Skin of body (tissue), 2 donors: Measurements from ENCODE around the gene RBCK1. TPM values are rescaled to one million over a fixed set of nuclear protein-coding genes. Genes with fewer than 3 reads are reported as not detected.
"Not testable (repeated sequence)": the region's sequence is repeated elsewhere in the genome, so short reads cannot be mapped to it uniquely, and the experiment has no call there.

Experiments
- DNase-seq: peaks from one replicate; lab custom pipeline; 2025; lab: John Stamatoyannopoulos, UW
- total RNA-seq: library from RNA; depleted of rRNA; stranded (reverse); fragments of >200 nt; gene quantifications from one replicate; pipeline ENCODE4 v1.2.3, GENCODE V29; 2014

The RBCK1 gene
- total RNA-seq, 1 donor from 2014 or later = 34.0 TPM

DNA sequence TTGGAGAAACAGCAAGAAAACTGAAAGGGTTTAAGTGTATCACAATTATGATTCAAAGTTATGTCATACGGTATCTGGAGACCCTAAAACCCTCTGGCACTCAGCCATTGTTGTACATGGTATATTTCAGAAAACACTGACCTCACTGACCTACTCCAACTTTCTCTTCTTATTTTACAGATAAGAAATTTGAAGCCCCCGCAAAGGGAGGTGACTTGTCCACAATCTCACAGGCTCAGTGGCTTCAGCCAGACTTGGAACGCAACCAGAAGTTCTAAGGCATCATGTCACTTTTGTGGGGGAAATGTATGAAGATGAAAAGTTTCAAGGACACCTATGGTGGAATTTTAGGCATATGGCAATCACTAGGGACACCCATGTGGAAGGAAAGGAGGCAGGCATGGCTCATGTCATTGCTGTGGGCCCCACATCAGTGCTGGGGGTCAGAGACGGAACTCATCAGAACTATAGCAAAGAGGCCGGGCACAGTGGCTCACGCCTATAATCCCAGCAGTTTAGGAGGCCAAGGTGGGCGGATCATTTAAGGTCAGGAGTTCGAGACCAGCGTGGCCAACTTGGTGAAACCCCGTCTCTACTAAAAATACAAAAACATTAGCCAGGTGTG lies 32.7 kb upstream of the RBCK1 start:
- DNase-seq = no peak

DNA sequence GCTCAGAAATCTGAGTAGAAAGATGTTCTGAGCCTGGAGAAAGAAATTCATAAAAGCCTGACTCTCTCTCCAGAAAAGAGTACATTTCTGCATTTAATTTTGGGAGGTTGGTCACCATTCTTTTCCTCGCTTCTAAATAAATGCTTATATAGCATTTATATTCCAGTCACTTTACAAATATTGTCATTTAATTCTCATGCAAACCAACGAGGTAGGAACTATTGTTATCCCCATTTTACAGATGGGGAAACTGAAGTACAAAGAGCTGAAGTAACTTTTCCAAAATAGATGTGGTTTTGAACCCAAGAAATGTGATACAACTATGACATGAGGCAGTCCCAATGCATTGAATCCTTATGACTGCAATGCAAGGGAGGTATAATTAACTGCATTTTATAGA lies 32.0 kb upstream of the RBCK1 start:
- no peak for DNase-seq

DNA sequence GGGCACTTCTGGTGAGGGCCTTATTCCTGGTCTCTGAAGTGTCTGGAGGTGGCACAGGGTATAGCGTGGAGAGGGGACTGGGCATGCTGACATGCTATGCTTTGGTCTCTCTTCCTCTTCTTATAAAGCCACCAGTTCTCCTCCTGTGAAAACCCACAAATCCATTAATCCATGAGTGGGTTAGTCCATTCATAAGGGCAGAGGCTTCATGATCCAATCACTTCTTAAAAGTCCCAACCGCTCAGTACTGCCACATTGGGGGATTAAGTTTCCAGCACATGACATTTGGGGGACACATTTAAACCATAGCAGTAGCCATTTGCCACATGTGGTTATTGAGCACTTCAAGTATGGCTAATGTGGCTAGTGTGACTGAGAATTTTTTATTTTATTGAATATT lies 31.3 kb upstream of the RBCK1 start:
- DNase-seq = no peak

DNA sequence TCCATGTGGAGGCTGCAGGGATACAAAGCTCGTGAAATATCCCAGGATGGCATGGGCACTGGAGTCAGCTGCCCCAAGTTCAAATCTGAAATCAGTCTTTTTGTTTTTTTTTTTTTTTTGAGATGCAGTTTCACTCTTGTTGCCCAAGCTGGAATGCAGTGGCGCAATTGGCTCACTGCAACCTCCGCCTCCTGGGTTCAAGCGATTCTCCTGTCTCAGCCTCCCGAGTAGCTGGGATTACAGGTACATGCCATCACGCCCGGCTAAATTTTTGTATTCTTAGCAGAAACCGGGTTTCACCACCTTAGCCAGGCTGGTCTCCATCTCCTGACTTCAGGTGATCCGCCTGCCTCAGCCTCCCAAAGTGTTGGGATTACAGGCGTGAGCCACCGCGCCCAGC lies 30.5 kb upstream of the RBCK1 start:
- not testable (repeated sequence) for DNase-seq

DNA sequence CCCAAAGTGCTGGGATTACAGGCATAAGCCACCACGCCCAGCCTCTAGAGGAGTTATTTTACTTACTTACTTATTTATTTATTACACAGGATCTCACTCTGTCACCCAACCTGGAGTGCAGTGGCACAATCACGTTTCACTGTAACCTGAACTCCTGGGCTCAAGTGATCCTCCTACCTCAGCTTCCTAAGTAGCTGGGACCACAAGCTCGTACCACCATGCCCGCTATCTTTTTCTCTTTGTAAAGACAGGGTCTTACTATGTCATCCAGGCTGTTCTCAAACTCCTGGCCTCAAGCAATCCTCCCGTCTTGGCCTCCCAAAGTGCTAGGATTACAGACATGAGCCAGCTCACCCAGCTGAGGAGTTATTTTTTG lies 29.1 kb upstream of the RBCK1 start:
- DNase-seq = no peak

DNA sequence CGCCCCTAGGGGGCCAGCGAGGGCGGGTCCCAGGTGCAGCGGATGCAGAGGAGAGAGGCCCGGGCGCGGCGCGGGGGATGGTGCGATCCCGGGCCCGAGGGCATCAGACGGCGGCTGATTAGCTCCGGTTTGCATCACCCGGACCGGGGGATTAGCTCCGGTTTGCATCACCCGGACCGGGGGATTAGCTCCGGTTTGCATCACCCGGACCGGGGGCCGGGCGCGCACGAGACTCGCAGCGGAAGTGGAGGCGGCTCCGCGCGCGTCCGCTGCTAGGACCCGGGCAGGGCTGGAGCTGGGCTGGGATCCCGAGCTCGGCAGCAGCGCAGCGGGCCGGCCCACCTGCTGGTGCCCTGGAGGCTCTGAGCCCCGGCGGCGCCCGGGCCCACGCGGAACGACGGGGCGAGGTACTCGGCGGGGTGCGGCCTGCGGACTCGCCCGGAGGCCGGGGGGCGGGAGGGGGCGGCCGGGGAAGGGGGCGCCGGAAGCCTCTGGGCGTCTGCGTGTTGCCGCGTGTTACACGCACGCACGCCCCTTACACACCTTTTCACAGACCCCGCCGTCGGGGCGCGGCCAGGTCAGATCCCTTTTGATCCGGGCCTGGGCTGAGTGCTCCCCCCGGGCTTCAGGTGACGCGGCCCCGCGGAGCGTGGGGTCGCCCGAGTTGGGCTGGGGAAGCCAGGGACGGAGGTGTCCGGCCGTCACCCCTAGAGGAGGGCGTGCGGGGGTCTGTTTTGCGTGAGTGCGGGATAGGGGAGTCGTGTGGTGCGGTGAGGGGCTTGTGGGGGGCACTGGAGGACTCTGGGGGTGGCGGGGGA lies 27.1 kb upstream of the RBCK1 start:
- no peak for DNase-seq

DNA sequence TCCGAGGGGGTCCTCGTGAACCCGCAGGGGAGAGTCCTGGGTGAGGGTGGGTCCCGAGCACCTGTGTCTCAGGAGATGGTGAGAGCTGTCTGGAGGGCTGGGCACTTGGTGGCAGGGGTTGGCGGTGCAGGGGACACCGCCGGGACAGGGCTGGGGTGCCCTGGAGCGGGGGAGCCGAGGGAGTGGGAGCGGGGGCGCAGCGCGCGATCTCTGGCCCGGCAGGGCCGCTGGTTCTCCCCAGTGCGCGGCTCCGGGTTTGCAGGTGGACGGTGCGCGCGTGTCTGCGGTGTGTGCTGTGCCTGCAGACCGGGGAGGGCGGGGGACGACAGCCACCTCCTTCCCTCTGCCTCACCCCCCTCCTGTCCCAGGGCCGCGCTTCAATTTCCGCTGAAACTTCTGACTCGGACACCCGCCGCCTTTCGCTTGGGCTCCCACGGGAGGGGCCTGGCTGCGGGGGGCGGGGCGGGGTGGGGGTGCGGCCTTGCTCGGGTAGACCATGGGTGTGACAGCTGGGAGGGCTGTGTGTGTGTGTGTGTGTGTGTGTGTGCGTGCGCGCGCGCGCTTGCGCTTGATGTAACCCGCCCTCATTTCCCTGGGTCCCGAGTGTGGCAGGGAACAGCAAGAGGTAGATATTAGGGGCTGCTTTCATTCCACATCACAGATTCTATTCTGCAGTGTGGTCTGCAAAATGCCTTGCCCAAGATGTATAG lies 26.4 kb upstream of the RBCK1 start:
- DNase-seq = no peak

DNA sequence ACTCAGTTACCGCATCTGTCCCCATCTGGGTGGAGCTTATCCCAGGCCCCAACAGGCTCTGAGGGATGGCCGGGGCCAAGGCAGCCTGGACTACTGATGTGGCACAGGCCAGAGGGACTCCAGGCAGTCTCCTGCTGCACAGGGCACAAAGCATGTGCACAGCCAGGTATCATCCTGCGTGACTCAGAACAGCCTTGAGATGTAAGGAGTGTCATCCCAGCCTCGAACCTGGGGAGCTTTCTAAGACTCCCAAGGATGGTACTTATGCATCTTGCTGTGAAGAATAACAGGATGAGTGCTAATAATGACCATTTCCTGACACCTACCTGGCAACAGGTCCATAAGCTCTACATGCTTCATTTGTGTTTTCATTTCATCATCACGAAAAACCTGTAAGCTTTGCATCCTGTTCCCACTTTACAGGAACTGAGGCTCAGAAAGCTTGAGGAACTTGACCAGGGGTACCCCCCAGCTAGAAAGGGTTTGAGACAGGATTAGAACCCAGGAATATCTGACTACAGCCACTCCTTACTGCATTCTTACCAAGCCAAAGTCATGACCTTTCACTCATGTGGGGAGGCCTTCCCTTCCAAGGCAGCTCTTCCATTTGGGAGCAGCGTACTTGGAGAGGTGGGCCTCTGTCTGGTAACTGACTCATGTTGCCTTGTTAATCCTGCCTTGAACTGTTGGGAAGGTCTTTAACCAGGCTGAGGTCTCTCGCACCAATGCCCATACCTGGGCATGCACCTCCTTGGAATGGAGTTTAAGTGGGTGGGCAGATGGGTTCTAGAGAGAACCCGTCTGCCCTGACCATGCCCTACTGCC lies 25.6 kb upstream of the RBCK1 start:
- DNase-seq = no peak

DNA sequence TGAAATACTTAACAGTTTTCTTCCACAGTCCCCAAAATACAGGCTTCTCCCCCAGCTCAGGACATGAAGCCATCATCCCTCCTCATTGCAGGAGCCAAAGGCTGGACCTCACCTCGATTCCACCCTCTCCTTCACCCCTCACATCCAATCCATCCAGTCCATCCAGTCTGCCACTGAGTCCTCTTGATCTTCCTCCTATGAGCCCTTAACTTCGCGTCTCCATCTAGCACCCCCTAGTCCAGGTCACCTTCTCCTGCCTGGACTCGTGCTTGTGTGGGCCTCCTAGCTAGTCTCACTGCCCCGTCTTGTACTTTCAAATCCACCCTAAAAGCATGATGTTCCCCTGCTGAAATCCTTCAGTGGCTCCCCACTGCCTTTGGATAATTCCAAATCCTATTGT lies 24.2 kb upstream of the RBCK1 start:
- no peak for DNase-seq

DNA sequence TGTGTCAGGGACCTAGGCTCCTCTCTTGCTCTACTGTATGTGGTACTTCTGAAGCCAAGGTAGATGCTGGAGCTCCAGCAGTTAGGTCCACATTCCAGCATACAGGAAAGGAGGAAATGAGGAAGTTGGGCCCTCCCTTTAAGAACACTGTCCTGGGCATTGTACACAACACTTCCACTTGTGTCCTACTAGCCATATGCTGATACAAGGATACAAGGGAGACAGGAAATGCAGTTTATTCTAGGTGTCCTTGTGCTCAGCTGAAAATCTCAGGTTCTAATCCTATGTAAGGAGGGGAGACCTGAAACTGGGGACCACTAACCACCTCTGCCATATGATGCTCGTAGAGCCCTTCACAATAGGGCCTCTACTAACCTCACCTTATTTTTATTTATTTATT lies 23.4 kb upstream of the RBCK1 start:
- DNase-seq = no peak

DNA sequence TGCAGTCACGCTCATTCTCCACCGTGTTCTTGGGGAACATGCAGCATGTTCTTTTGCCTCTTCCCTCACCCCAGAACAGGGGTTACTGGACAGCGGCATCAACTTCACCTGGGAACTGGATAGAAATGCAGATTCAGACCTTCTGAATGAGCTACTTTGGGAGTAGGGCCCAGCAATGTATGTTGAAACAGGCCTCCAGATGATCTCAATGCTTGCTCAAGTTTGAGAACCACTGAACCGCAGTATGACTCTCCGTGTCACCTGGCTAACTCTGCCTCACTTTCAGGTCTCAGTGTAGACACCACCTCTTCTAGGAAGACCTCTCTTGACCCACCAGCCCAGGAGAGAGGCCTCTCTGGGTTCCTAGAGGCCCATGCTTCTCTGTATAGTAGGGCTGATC lies 22.7 kb upstream of the RBCK1 start:
- no peak for DNase-seq

DNA sequence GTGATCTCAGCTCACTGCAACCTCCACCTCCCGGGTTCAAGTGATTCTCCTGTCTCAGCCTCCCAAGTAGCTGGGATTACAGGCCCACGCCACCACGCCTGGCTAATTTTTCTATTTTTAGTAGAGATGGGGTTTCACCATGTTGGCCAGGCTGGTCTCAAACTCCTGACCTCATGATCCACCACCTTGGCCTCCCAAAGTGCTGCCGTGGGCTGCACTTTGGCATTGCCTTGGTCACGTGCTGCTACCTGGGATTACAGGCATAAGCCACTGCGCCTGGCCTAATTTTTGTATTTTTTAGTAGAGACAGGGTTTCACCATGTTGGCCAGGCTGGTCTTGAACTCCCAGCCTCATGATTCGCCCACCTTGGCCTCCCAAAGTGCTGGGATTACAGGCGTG lies 21.5 kb upstream of the RBCK1 start:
- not testable (repeated sequence) for DNase-seq

DNA sequence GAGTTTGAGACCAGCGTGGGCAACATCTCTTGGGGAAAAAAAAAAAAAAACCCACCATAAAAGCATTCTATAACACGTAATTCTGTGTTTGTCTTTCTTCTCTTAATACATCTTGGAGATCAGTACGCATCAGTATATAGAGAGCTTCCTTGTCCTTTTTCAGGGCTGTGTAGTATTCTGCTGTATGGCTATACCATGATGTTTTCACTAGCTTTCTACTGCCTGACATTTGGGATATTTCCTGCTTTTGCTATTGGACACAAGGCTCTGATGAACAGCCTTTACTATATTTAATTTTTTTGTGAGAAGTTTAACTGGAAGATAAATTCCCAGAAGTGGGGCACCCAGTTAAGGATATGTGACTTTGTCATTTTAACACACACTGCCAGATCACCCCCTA lies 20.6 kb upstream of the RBCK1 start:
- no peak for DNase-seq

DNA sequence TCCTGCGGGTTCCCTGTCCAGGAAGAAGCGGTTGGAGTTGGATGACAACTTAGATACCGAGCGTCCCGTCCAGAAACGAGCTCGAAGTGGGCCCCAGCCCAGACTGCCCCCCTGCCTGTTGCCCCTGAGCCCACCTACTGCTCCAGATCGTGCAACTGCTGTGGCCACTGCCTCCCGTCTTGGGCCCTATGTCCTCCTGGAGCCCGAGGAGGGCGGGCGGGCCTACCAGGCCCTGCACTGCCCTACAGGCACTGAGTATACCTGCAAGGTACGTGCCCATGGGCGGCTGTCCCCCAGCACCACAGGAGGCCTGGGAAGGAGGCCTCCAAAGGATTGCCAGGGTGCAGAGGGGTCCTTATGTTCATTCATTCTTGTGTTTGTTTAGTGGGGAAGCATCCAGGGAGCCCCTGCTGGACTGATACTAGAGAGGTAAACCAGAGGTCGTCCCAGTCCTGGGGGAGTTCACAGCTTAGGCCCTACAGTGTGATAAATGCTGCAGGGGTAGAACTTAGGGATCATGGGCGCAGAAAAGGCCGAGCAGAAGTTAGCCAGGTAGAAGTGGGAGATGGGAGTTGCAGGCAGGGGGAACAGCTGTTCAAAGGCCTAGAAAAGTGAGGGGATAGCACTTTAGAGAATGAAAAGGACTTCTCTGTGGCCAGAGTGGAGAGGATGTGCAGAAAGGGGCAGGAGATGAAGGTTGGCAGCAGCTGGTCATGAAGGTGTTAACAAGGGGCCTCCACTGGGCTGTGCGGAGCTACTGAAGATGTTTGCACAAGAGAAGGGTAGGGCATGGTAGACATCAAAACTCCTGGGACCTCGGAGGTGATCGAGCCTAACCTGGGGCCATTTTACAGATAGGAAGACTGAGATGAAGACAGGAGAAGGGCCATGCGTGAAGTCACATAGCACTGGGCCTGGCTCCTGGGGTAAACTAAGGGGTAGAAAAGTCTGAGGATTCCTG lies 19.8 kb upstream of the RBCK1 start:
- DNase-seq = no peak

DNA sequence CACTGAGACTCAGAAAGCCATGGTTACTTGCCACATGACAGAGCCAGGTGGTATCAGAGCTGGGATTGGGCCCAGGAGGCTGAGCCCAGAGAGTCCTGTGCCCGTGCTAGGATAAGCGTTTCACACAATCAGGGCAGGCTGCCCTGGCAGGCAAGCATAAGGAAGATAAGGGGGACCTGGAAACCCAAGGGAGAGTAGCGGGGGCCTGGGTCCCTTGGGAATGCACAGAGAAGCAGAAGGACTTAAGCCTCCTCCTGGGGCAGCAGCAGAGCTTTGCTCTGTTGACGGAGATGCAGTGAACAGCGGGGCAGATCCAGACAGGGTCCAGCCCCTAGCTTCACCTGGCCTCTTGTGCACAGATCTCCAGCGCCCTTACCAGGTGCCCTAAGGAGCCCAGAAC lies 18.9 kb upstream of the RBCK1 start:
- no peak for DNase-seq

DNA sequence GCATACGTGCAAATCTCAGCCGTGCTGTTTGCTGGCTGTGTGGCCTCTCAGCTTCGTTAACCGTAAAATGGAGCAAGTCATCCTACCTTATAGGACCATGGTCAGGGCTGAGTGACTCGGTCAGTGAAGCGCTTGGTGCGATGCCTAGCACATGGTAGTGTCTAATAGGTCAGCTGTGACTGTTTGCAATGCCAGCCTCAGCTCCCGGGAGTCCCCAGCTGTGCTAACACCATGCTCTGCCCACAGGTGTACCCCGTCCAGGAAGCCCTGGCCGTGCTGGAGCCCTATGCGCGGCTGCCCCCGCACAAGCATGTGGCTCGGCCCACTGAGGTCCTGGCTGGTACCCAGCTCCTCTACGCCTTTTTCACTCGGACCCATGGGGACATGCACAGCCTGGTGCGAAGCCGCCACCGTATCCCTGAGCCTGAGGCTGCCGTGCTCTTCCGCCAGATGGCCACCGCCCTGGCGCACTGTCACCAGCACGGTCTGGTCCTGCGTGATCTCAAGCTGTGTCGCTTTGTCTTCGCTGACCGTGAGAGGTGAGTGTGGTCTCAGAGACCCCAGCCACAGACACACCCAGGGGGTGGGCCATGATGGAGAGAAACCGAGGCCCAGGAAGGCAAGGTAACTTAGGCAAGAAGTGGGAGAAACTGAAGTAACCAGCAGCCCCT lies 16.9 kb upstream of the RBCK1 start:
- no peak for DNase-seq

DNA sequence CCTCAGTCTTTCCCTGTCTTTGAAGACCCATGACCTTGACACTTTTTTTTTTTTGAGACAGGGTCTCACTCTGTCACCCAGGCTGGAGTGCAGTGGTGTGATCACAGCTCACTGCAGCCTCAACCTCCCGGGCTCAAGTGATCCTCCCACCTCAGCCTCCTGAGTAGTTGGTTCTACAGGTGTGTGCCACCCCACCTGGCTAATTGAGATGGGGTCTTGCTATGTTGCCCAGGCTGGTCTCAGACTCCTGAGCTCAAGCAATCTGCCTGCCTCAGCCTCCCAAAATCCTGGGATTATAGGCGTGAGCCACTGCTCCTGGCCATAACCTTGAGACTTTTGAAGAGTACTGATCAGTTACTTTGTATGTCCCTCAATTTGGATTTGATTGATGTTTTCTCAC lies 14.8 kb upstream of the RBCK1 start:
- DNase-seq = not testable (repeated sequence)

DNA sequence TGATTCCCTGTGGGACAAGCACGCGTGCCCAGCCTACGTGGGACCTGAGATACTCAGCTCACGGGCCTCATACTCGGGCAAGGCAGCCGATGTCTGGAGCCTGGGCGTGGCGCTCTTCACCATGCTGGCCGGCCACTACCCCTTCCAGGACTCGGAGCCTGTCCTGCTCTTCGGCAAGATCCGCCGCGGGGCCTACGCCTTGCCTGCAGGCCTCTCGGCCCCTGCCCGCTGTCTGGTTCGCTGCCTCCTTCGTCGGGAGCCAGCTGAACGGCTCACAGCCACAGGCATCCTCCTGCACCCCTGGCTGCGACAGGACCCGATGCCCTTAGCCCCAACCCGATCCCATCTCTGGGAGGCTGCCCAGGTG lies 11.9 kb upstream of the RBCK1 start:
- DNase-seq = no peak

DNA sequence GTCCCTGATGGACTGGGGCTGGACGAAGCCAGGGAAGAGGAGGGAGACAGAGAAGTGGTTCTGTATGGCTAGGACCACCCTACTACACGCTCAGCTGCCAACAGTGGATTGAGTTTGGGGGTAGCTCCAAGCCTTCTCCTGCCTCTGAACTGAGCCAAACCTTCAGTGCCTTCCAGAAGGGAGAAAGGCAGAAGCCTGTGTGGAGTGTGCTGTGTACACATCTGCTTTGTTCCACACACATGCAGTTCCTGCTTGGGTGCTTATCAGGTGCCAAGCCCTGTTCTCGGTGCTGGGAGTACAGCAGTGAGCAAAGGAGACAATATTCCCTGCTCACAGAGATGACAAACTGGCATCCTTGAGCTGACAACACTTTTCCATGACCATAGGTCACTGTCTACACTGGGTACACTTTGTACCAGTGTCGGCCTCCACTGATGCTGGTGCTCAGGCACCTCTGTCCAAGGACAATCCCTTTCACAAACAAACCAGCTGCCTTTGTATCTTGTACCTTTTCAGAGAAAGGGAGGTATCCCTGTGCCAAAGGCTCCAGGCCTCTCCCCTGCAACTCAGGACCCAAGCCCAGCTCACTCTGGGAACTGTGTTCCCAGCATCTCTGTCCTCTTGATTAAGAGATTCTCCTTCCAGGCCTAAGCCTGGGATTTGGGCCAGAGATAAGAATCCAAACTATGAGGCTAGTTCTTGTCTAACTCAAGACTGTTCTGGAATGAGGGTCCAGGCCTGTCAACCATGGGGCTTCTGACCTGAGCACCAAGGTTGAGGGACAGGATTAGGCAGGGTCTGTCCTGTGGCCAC lies 11.3 kb upstream of the RBCK1 start:
- no peak for DNase-seq
